Vagina (tissue), 2 donors: Measurements from ENCODE around the gene BRINP2.

Experiments used
- POLR2A ChIP-seq, 2 donors: fragments of 450-650 bp; IDR thresholded peaks; one replicate each; pipeline ENCODE4 v1.6.1; 2017; ENCODE audit warnings: antibody characterized with exemption in 2 of 2, mild to moderate bottlenecking in 2 of 2, moderate library complexity in 2 of 2
- POLR2AphosphoS5 ChIP-seq, 2 donors: sonication (generic); formaldehyde crosslinking; IDR thresholded peaks; one replicate each; pipeline ENCODE4 v1.9.0; 2017; ENCODE audit warnings: antibody characterized with exemption in 2 of 2, mild to moderate bottlenecking in 2 of 2, low read depth in 1 of 2; ENCODE audit not compliant: insufficient read depth in 1 of 2
- TF ChIP-seq, protein P1 (sequence below), 3 experiments: fragments of 450-650 bp in 2 of 3; fragments of 200-600 bp in 1 of 3; sonication (generic) in 1 of 3; IDR thresholded peaks; one replicate each; pipeline ENCODE4 v1.5.1; 2017 to 2019; ENCODE audit warnings: antibody characterized with exemption in 3 of 3, mild to moderate bottlenecking in 2 of 3, moderate library complexity in 2 of 3

DNA sequence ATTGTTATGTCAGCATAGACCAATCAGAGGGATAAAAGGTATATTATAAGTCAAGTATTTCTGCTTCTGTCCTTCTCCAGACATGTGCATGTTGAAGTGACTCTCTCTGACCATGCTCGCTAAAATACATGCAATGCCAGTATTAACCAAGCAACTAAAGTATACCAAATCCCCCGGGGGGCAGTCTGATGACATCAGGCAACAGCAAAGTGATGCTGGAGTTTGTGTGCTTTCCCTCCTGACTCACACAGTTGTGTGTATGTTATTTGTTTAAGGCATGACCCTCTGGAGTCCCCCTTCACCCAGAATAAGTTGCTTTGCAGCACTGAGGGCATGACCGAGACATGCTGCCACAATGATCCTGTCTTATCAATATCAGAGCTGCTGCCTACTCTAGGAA is 2.1 kb downstream of the BRINP2 start:
- TF ChIP-seq, protein P1, sequence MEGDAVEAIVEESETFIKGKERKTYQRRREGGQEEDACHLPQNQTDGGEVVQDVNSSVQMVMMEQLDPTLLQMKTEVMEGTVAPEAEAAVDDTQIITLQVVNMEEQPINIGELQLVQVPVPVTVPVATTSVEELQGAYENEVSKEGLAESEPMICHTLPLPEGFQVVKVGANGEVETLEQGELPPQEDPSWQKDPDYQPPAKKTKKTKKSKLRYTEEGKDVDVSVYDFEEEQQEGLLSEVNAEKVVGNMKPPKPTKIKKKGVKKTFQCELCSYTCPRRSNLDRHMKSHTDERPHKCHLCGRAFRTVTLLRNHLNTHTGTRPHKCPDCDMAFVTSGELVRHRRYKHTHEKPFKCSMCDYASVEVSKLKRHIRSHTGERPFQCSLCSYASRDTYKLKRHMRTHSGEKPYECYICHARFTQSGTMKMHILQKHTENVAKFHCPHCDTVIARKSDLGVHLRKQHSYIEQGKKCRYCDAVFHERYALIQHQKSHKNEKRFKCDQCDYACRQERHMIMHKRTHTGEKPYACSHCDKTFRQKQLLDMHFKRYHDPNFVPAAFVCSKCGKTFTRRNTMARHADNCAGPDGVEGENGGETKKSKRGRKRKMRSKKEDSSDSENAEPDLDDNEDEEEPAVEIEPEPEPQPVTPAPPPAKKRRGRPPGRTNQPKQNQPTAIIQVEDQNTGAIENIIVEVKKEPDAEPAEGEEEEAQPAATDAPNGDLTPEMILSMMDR (IDR thresholded peaks at IDR 0.05) = no peak
- TF ChIP-seq POLR2AphosphoS5 (IDR thresholded peaks at IDR 0.05; ENCODE audit: insufficient read depth in 1 of 2, low read depth in 1 of 2) (no peak), POLR2A (IDR thresholded peaks at IDR 0.05) (no peak)
